GM12878 (cell line): Measurements from ENCODE around the gene SH2D6. TPM values are rescaled to one million over a fixed set of nuclear protein-coding genes. Genes with fewer than 3 reads are reported as not detected.

ENCODE experiments used
- ATAC-seq: fragments of 200-7000 bp; cut with Tn5 transposase; 3 replicates; pipeline ENCODE4 v1.9.1; 2020; ENCODE audit warnings: mild to moderate bottlenecking, moderate library complexity
- BruUV-seq: library from RNA; stranded (reverse); fragments of 400-500 nt; replicated peaks from 2 replicates; lab custom pipeline; 2021; lab: Mats Ljungman, UMichigan
- CTCF ChIA-PET: fragments of 300-600 bp; sonication (Branson Sonifier 250); formaldehyde crosslinking; extraction: SDS; loops from one replicate; lab custom pipeline; 2021; ENCODE audit warnings: inconsistent platforms; lab: Yijun Ruan, JAX
- POLR2A ChIA-PET: fragments of 350-600 bp; formaldehyde crosslinking; extraction: SDS; loops from one replicate; lab custom pipeline; 2021; ENCODE audit warnings: inconsistent platforms; lab: Charles Lee
- RAD21 ChIA-PET: fragments of 300-600 bp; sonication (Branson Sonifier 250); formaldehyde crosslinking; loops from one replicate; lab custom pipeline; 2023; ENCODE audit warnings: antibody characterized with exemption; ENCODE audit not compliant: unreplicated experiment; lab: Charles Lee
- SMC1A ChIA-PET: fragments of 300-600 bp; sonication (Branson Sonifier 250); formaldehyde crosslinking; loops from one replicate; lab custom pipeline; 2023; ENCODE audit not compliant: unreplicated experiment, uncharacterized antibody; lab: Charles Lee
- DNase-seq: peaks from one replicate; pipeline ENCODE4 v3.0.0-alpha.2; 2011; ENCODE audit warnings: low read depth, low spot score
- FAIRE-seq: peaks from 3 replicates; lab custom pipeline; 2011; peaks lifted over from hg19 to GRCh38; lab: Jason Lieb, UNC
- H2AFZ ChIP-seq: 2 replicates; pipeline ENCODE4 v1.6.0; 2011; ENCODE audit warnings: low read depth, low read length, control low read depth; ENCODE audit not compliant: control insufficient read depth
- H3K27ac ChIP-seq: 2 replicates; pipeline ENCODE4 v1.5.1; 2011; ENCODE audit warnings: control low read depth; ENCODE audit not compliant: control insufficient read depth, insufficient read depth
- H3K27me3 ChIP-seq, 2 experiments: replicated peaks in 1 of 2; 2 replicates each; pipeline versions ENCODE4 v1.6.0 to v1.6.1; 2011; ENCODE audit warnings: low read length in 1 of 2; ENCODE audit not compliant: control insufficient read depth in 2 of 2, insufficient read depth in 2 of 2
- H3K36me3 ChIP-seq, 2 experiments: 2 replicates each; pipeline ENCODE4 v1.5.1; 2011; ENCODE audit warnings: low read length in 1 of 2; ENCODE audit not compliant: control insufficient read depth in 2 of 2, insufficient read depth in 2 of 2
- H3K4me1 ChIP-seq: 2 replicates; pipeline ENCODE4 v1.6.1; 2011; ENCODE audit warnings: mild to moderate bottlenecking, low read length, moderate library complexity, mixed read lengths; ENCODE audit not compliant: control insufficient read depth, insufficient read depth
- H3K4me2 ChIP-seq: 2 replicates; pipeline ENCODE4 v1.6.0; 2011; ENCODE audit warnings: control low read depth; ENCODE audit not compliant: control insufficient read depth, insufficient read depth
- H3K4me3 ChIP-seq: fragments of 200-600 bp; sonication (generic); 2 replicates; pipeline ENCODE4 v1.5.1; 2016
- H3K79me2 ChIP-seq: 2 replicates; pipeline ENCODE4 v1.6.0; 2011; ENCODE audit warnings: low read length; ENCODE audit not compliant: control insufficient read depth, insufficient read depth
- H3K9ac ChIP-seq: 2 replicates; pipeline ENCODE4 v1.8.0; 2011; ENCODE audit warnings: low read length, control low read depth, mixed read lengths; ENCODE audit not compliant: control insufficient read depth, insufficient read depth
- H3K9me3 ChIP-seq: replicated peaks from 3 replicates; pipeline ENCODE4 v1.5.1; 2011; ENCODE audit warnings: mild to moderate bottlenecking, low read length; ENCODE audit not compliant: control insufficient read depth, insufficient read depth
- H4K20me1 ChIP-seq: 2 replicates; pipeline ENCODE4 v1.6.0; 2011; ENCODE audit not compliant: control insufficient read depth, insufficient read depth
- ASH2L ChIP-seq: fragments of 300-600, 200-600 bp; sonication (generic); IDR thresholded peaks from 2 replicates; pipeline ENCODE4 v1.6.1; 2017; ENCODE audit warnings: low read depth, mild to moderate bottlenecking, borderline replicate concordance
- EP300 ChIP-seq, 2 experiments: fragments of 150-350 bp in 1 of 2; IDR thresholded peaks; 2 replicates each; pipeline ENCODE4 v1.6.1; 2011 to 2012; ENCODE audit warnings: low read depth in 2 of 2, low read length in 2 of 2, borderline replicate concordance in 1 of 2, improper control_type of control experiment in 1 of 2, inconsistent platforms in 1 of 2; ENCODE audit not compliant: control insufficient read depth in 1 of 2
- HDGF ChIP-seq: fragments of 450-650 bp; IDR thresholded peaks from 2 replicates; pipeline ENCODE4 v1.6.1; 2016; ENCODE audit warnings: antibody characterized with exemption
- MXI1 ChIP-seq: fragments of 150-350 bp; IDR thresholded peaks from 2 replicates; pipeline ENCODE4 v1.6.1; 2011; ENCODE audit warnings: low read depth, mild to moderate bottlenecking, inconsistent platforms, low read length, improper control_type of control experiment
- POU2F2 ChIP-seq: IDR thresholded peaks from 3 replicates; pipeline ENCODE4 v1.6.1; 2011; ENCODE audit warnings: low read depth, mild to moderate bottlenecking, low read length, borderline replicate concordance
- RFX5 ChIP-seq: IDR thresholded peaks from 2 replicates; pipeline ENCODE4 v1.6.1; 2011; ENCODE audit warnings: low read depth, low read length, improper control_type of control experiment
- ZNF384 ChIP-seq: IDR thresholded peaks from 2 replicates; pipeline ENCODE4 v1.6.1; 2012; ENCODE audit warnings: low read depth, mild to moderate bottlenecking, low read length, improper control_type of control experiment, borderline replicate concordance
- WGBS: methylation state at CpG from one replicate; pipeline ENCODE4 v1.1.6; 2016; ENCODE audit warnings: low lambda C conversion rate; ENCODE audit not compliant: insufficient replicate concordance, insufficient coverage; ENCODE audit errors: missing lambda C conversion rate; 5-methylcytosine and 5-hydroxymethylcytosine counted together
- in situ Hi-C: fragments of 300-500 bp; cut with MboI; formaldehyde crosslinking; loops from 9 replicates; pipeline ENCODE4 v1.14.3; 2018; ENCODE audit warnings: mixed read lengths
- intact Hi-C: fragments of 100-400 bp; cut with micrococcal nuclease; formaldehyde crosslinking; loops from one replicate; pipeline ENCODE4 v1.14.2; 2022; ENCODE audit not compliant: unreplicated experiment
- polyA plus RNA-seq, 11 experiments: library from polyadenylated mRNA; depleted of rRNA in 4 of 11; unstranded in 6 of 11; stranded (reverse) in 5 of 11; fragments of >200 nt; fragmentation: Nextera tagmentation in 4 of 11; fragmentation: Illumina TruSeq in 1 of 11; extraction: Ambion mirVana in 4 of 11; extraction: Trizol in 1 of 11; gene quantifications; 1 replicate in 1 of 11; 2 replicates in 10 of 11; pipeline versions ENCODE4 v1.2.1 to v1.2.3, GENCODE V29; 2011 to 2016; ENCODE audit warnings: inconsistent platforms in 2 of 11, missing spikeins in 2 of 11, low read depth in 1 of 11
- total RNA-seq, 4 experiments: library from RNA; depleted of rRNA in 3 of 4; stranded (reverse); fragments of >200 nt in 3 of 4; fragmentation: Illumina TruSeq in 1 of 4; extraction: Trizol in 1 of 4; gene quantifications; 2 replicates each; pipeline versions ENCODE4 v1.2.1 to v1.2.3, GENCODE V29; 2013 to 2021

Gene SH2D6
- total and polyA plus RNA-seq, 10 of the 15 experiments (the other 5 are each of a cell fraction or from before 2014, with no cell fraction given) = 0.23 to 0.59 (median 0.34) TPM; not detected in 6

DNA sequence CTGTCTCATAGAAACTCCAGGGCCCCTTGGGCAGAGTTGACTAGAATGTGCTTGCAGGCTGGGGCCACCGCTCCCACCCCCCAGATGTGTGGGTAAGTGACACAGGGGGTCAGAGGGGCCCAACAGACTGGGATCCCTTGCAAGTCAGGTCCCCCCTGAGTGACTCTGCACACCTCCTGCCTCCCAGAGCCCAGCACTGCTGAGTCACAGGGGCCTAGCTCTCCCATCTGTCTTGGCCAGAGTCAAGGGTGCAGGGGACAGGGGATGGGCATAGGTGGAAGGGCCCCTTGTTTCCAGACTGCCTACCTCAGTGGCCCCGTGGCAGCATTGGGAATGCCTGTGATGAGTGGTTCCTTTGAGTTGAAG, 11.4 kb downstream of the SH2D6 start:
- no peaks in the 10 kb centered on the region for H3K79me2 ChIP-seq
- no peak for TF ChIP-seq ASH2L
- no peak for TF ChIP-seq POU2F2
- no peak for TF ChIP-seq RFX5
- TF ChIP-seq EP300 (IDR thresholded peaks at IDR 0.05; ENCODE audit: borderline replicate concordance in 1 of 2, control insufficient read depth in 1 of 2, low read depth in 2 of 2, low read length in 2 of 2) = no peak
- TF ChIP-seq MXI1 = no peak
- no peak for TF ChIP-seq ZNF384
- no peak for TF ChIP-seq HDGF
- TF ChIP-seq, all 136 proteins: peak for 0
- ATAC-seq (peak; percentile 22), FAIRE-seq (no peak), DNase-seq (no peak)
- ChIA-PET POLR2A (interaction anchor here (1.1 to 1.4 kb wide), 2 partner anchors 112 to 120 kb away, joined by 3 read pairs; no protein-coding TSS in a partner anchor), SMC1A (interaction anchor here (3.2 kb wide), 1 partner anchor 120 kb away, joined by 22 read pairs; no protein-coding TSS in a partner anchor), CTCF (interaction anchor here (1.2 to 3.4 kb wide), 3 partner anchors 10 to 122 kb away, joined by 4 to 17 read pairs (median 9); no protein-coding TSS in a partner anchor), RAD21 (interaction anchor here (1.8 to 2.6 kb wide), 2 partner anchors 10 to 122 kb away, joined by 5 to 13 read pairs; no protein-coding TSS in a partner anchor)
- intact Hi-C loops (loop anchor here (10.0 kb wide), 1 partner anchor 385 kb away; no protein-coding TSS in a partner anchor), in situ Hi-C loops (no loop called here)
- no peaks in the 10 kb centered on the region for H3K4me1 ChIP-seq
- H3K4me3 ChIP-seq = no peak overlapping the region
- H4K20me1 ChIP-seq = no peaks in the 10 kb centered on the region
- H3K27ac ChIP-seq = no peak overlapping the region
- H3K9me3 ChIP-seq = no peaks in the 10 kb centered on the region
- H3K27me3 ChIP-seq = no peaks in the 10 kb centered on the region
- peak overlapping the region; percentile 17; the same call in 1 of the 2 replicates for H2AFZ ChIP-seq
- BruUV-seq = no TSS peak
- 43% methylated on average over 2 of the region's 2 CpGs for WGBS
- H3K4me2 ChIP-seq = no peak overlapping the region
- H3K9ac ChIP-seq = no peak overlapping the region
- no peaks in the 10 kb centered on the region for H3K36me3 ChIP-seq
